NB4 (cell line): ENCODE results near the gene PKM.

Experiments
- POLR2A ChIP-seq: IDR thresholded peaks from 2 replicates; pipeline ENCODE4 v1.6.1; 2011; ENCODE audit warnings: mild to moderate bottlenecking; ENCODE audit not compliant: insufficient read length; ENCODE audit errors: extremely low read depth
- TF ChIP-seq, protein P1 (sequence below): IDR thresholded peaks from one replicate; pipeline ENCODE4 v1.5.1; 2012; ENCODE audit warnings: low read depth, low read length
- TF ChIP-seq, protein P2 (sequence below): IDR thresholded peaks from 2 replicates; pipeline ENCODE4 v1.6.1; 2011; ENCODE audit warnings: low read depth, low read length

DNA sequence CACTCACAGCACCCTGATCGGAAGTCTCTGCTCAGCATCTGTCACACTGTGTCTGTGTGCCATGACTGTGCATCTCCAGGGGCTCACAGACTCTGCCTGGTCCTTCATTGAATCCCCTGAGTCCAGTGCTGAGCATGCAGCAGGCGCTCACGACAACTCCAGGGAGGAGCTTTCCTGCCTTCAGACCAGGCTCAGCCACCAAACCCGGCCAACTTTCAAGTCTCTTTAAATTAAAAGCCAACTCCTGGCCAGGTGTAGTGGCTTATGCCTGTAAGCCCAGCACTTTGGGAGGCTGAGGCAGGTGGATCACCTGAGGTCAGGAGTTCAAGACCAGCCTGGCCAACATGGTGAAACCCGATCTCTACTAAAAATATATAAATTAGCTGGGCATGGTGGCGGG, 57.6 kb downstream of the PKM start:
- TF ChIP-seq, protein P1, sequence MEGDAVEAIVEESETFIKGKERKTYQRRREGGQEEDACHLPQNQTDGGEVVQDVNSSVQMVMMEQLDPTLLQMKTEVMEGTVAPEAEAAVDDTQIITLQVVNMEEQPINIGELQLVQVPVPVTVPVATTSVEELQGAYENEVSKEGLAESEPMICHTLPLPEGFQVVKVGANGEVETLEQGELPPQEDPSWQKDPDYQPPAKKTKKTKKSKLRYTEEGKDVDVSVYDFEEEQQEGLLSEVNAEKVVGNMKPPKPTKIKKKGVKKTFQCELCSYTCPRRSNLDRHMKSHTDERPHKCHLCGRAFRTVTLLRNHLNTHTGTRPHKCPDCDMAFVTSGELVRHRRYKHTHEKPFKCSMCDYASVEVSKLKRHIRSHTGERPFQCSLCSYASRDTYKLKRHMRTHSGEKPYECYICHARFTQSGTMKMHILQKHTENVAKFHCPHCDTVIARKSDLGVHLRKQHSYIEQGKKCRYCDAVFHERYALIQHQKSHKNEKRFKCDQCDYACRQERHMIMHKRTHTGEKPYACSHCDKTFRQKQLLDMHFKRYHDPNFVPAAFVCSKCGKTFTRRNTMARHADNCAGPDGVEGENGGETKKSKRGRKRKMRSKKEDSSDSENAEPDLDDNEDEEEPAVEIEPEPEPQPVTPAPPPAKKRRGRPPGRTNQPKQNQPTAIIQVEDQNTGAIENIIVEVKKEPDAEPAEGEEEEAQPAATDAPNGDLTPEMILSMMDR, result no peak
- TF ChIP-seq, protein P2, sequence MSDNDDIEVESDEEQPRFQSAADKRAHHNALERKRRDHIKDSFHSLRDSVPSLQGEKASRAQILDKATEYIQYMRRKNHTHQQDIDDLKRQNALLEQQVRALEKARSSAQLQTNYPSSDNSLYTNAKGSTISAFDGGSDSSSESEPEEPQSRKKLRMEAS, result no peak
- no peak for TF ChIP-seq POLR2A
